GM11168 (cell line): Measurements from ENCODE around the gene ASB6.
"Not testable (repeated sequence)": the region's sequence is repeated elsewhere in the genome, so short reads cannot be mapped to it uniquely, and the experiment has no call there.

ENCODE experiments used
- in situ Hi-C: fragments of 300-500 bp; cut with MboI; formaldehyde crosslinking; loops from one replicate; pipeline ENCODE4 v1.12.0; 2022; ENCODE audit warnings: low sequenced_read_pairs; ENCODE audit not compliant: unreplicated experiment

The ASB6 gene

GRCh38 chr9:129667850-129668249 is 25.9 kb upstream of the ASB6 start:
- in situ Hi-C loops = no loop called here

- in situ Hi-C loops = no loop called here
These were observed 25.4 kb upstream of the ASB6 start for GRCh38 chr9:129667378-129667777.

GRCh38 chr9:129666575-129666974 is 24.6 kb upstream of the ASB6 start:
- in situ Hi-C loops = no loop called here

- in situ Hi-C loops = no loop called here
These were observed 24.0 kb upstream of the ASB6 start for GRCh38 chr9:129665814-129666520.

GRCh38 chr9:129665389-129665775 is 23.4 kb upstream of the ASB6 start, which contains the start of gene PRRX2:
PRRX2 (plus strand) TSS chr9:129665647; CDS start chr9:129665868, 221 bp downstream.
- in situ Hi-C loops = no loop called here

GRCh38 chr9:129664746-129665388 is 22.9 kb upstream of the ASB6 start:
- in situ Hi-C loops = no loop called here

GRCh38 chr9:129662239-129662638 is 20.3 kb upstream of the ASB6 start:
- in situ Hi-C loops = not testable (repeated sequence)

GRCh38 chr9:129661029-129661428 is 19.1 kb upstream of the ASB6 start:
- in situ Hi-C loops = no loop called here

GRCh38 chr9:129656795-129657390 is 14.9 kb upstream of the ASB6 start:
- in situ Hi-C loops = no loop called here

GRCh38 chr9:129655696-129656095 is 13.7 kb upstream of the ASB6 start:
- in situ Hi-C loops = no loop called here

- in situ Hi-C loops = no loop called here
These were observed 13.2 kb upstream of the ASB6 start for GRCh38 chr9:129655154-129655553.

- in situ Hi-C loops = no loop called here
These were observed 12.6 kb upstream of the ASB6 start for GRCh38 chr9:129654554-129655040.

GRCh38 chr9:129653823-129654553 is 12.0 kb upstream of the ASB6 start:
- in situ Hi-C loops = no loop called here

GRCh38 chr9:129650680-129651235 is 8.8 kb upstream of the ASB6 start:
- in situ Hi-C loops = no loop called here

- in situ Hi-C loops = no loop called here
These were observed 8.1 kb upstream of the ASB6 start for GRCh38 chr9:129649726-129650679.

GRCh38 chr9:129648764-129649115 is 6.8 kb upstream of the ASB6 start:
- in situ Hi-C loops = no loop called here

GRCh38 chr9:129648092-129648763 is 6.3 kb upstream of the ASB6 start:
- in situ Hi-C loops = no loop called here

GRCh38 chr9:129647635-129648034 is 5.7 kb upstream of the ASB6 start:
- in situ Hi-C loops = no loop called here

- in situ Hi-C loops = no loop called here
These were observed 4.7 kb upstream of the ASB6 start for GRCh38 chr9:129646654-129647053.
